ENCODE results near the gene DIO3.
"Not testable (repeated sequence)": the region's sequence is repeated elsewhere in the genome, so short reads cannot be mapped to it uniquely, and the experiment has no call there.

The DIO3 gene

GRCh38 chr14:101547107-101547738, 14.1 kb upstream of the DIO3 start:
- H3K9ac ChIP-seq, result no peak overlapping the region
- H3K36me3 ChIP-seq, result no peaks in the 10 kb centered on the region
- peaks cover 0 to 14% (median 6%) of the 10 kb centered on the region in 11 experiments; a peak in 9 of 22 replicates for H3K9me3 ChIP-seq (replicated peaks in 1 of 11)
- no peak overlapping the region for H3K4me2 ChIP-seq
- no peak overlapping the region for H3K4me3 ChIP-seq
- H4K20me1 ChIP-seq, result no peaks in the 10 kb centered on the region
- peaks cover 6 to 14% (median 10%) of the 10 kb centered on the region in 10 experiments; a peak in 17 of 20 replicates for H3K4me1 ChIP-seq
- H3K27ac ChIP-seq, result no peak overlapping the region
- no peaks in the 10 kb centered on the region for H3K27me3 ChIP-seq
- TF ChIP-seq Cebpa-rat (IDR thresholded peaks at IDR 0.05), result no peak

- peaks cover 0 to 14% (median 6%) of the 10 kb centered on the region in 11 experiments; a peak in 9 of 22 replicates for H3K9me3 ChIP-seq (replicated peaks in 1 of 11)
- H3K27me3 ChIP-seq, result no peaks in the 10 kb centered on the region
- no peaks in the 10 kb centered on the region for H4K20me1 ChIP-seq
- no peak overlapping the region for H3K4me3 ChIP-seq
- no peak overlapping the region for H3K27ac ChIP-seq
- no peaks in the 10 kb centered on the region for H3K36me3 ChIP-seq
- H3K4me2 ChIP-seq, result peak overlapping the region in 6 of 11 experiments; percentile 15 to 50 (median 35); a peak in 7 of 22 replicates
- H3K9ac ChIP-seq, result no peak overlapping the region
- H3K4me1 ChIP-seq, result peaks cover 6 to 14% (median 10%) of the 10 kb centered on the region in 10 experiments; a peak in 17 of 20 replicates
- TF ChIP-seq Cebpa-rat (IDR thresholded peaks at IDR 0.05), result no peak
Measured at GRCh38 chr14:101547961-101548669, 13.2 kb upstream of the DIO3 start.

GRCh38 chr14:101548710-101549109, 12.6 kb upstream of the DIO3 start:
- Histone ChIP-seq H3K9me3 (replicated peaks in 1 of 11) (peaks cover 0 to 8% (median 4%) of the 10 kb centered on the region in 11 experiments; a peak in 9 of 22 replicates), H3K36me3 (no peaks in the 10 kb centered on the region), H4K20me1 (no peaks in the 10 kb centered on the region), H3K4me1 (peaks cover 6 to 14% (median 10%) of the 10 kb centered on the region in 10 experiments; a peak in 17 of 20 replicates), H3K4me3 (no peak overlapping the region), H3K9ac (no peak overlapping the region), H3K27me3 (no peaks in the 10 kb centered on the region), H3K27ac (no peak overlapping the region), H3K4me2 (peak overlapping the region in 9 of 11 experiments; percentile 11 to 50 (median 33); a peak in 11 of 22 replicates)
- TF ChIP-seq Cebpa-rat (IDR thresholded peaks at IDR 0.05), result no peak

GRCh38 chr14:101549154-101549553, 12.1 kb upstream of the DIO3 start:
- Histone ChIP-seq H3K9me3 (replicated peaks in 1 of 11) (peaks cover 0 to 4% (median 0%) of the 10 kb centered on the region in 11 experiments; a peak in 3 of 22 replicates), H3K9ac (no peak overlapping the region)
- no peak for TF ChIP-seq Cebpa-rat (IDR thresholded peaks at IDR 0.05)

GRCh38 chr14:101550202-101550912, 10.9 kb upstream of the DIO3 start:
- not testable (repeated sequence) for H4K20me1 ChIP-seq; H3K4me2 ChIP-seq; H3K9me3 ChIP-seq (replicated peaks in 1 of 11); H3K36me3 ChIP-seq; H3K9ac ChIP-seq; H3K4me3 ChIP-seq; H3K27ac ChIP-seq; H3K27me3 ChIP-seq
- peaks cover 6 to 14% (median 10%) of the 10 kb centered on the region in 10 experiments; a peak in 17 of 20 replicates for H3K4me1 ChIP-seq

More at GRCh38 chr14:101549154-101549553, 12.1 kb upstream of the DIO3 start:
- H3K36me3 ChIP-seq, result no peaks in the 10 kb centered on the region
- H4K20me1 ChIP-seq, result no peaks in the 10 kb centered on the region
- no peaks in the 10 kb centered on the region for H3K27me3 ChIP-seq
- H3K27ac ChIP-seq, result no peak overlapping the region
- H3K4me3 ChIP-seq, result no peak overlapping the region
- H3K4me2 ChIP-seq, result peak overlapping the region in 9 of 11 experiments; percentile 11 to 50 (median 33); a peak in 9 of 22 replicates
- H3K4me1 ChIP-seq, result peaks cover 6 to 14% (median 10%) of the 10 kb centered on the region in 10 experiments; a peak in 17 of 20 replicates

GRCh38 chr14:101551729-101552595, 9.3 kb upstream of the DIO3 start:
- Histone ChIP-seq H3K4me3 (no peak overlapping the region), H3K27ac (no peak overlapping the region)

GRCh38 chr14:101552786-101553231, 8.5 kb upstream of the DIO3 start:
- no peak overlapping the region for H3K4me2 ChIP-seq
- H3K4me3 ChIP-seq, result no peak overlapping the region
- no peak for TF ChIP-seq Cebpa-rat (IDR thresholded peaks at IDR 0.05)
- peaks cover 0 to 8% (median under 1%) of the 10 kb centered on the region in 11 experiments; a peak in 9 of 22 replicates for H3K27me3 ChIP-seq
- H3K4me1 ChIP-seq, result peaks cover 6 to 17% (median 11%) of the 10 kb centered on the region in 10 experiments; a peak in 17 of 20 replicates
- H3K36me3 ChIP-seq, result no peaks in the 10 kb centered on the region
- no peaks in the 10 kb centered on the region for H4K20me1 ChIP-seq
- H3K27ac ChIP-seq, result no peak overlapping the region
- no peaks in the 10 kb centered on the region for H3K9me3 ChIP-seq (replicated peaks in 1 of 11)
- H3K9ac ChIP-seq, result no peak overlapping the region

More at GRCh38 chr14:101551729-101552595, 9.3 kb upstream of the DIO3 start:
- H3K4me2 ChIP-seq, result no peak overlapping the region
- no peak overlapping the region for H3K9ac ChIP-seq
- H4K20me1 ChIP-seq, result no peaks in the 10 kb centered on the region
- no peaks in the 10 kb centered on the region for H3K9me3 ChIP-seq (replicated peaks in 1 of 11)
- no peak for TF ChIP-seq Cebpa-rat (IDR thresholded peaks at IDR 0.05)
- H3K36me3 ChIP-seq, result no peaks in the 10 kb centered on the region
- peaks cover 6 to 16% (median 11%) of the 10 kb centered on the region in 10 experiments; a peak in 17 of 20 replicates for H3K4me1 ChIP-seq
- no peaks in the 10 kb centered on the region for H3K27me3 ChIP-seq

- no peaks in the 10 kb centered on the region for H3K36me3 ChIP-seq
- peaks cover 6 to 13% (median 7%) of the 10 kb centered on the region in 10 experiments; a peak in 16 of 20 replicates for H3K4me1 ChIP-seq
- peaks cover 4 to 12% (median 6%) of the 10 kb centered on the region in 11 experiments; a peak in 21 of 22 replicates for H3K27me3 ChIP-seq
- no peak overlapping the region for H3K9ac ChIP-seq
- no peak overlapping the region for H3K4me2 ChIP-seq
- H3K27ac ChIP-seq, result no peak overlapping the region
- no peak overlapping the region for H3K4me3 ChIP-seq
- H3K9me3 ChIP-seq (replicated peaks in 1 of 11), result no peaks in the 10 kb centered on the region
- peaks cover 0 to 5% (median 0%) of the 10 kb centered on the region in 11 experiments; a peak in 2 of 22 replicates for H4K20me1 ChIP-seq
- TF ChIP-seq Cebpa-rat (IDR thresholded peaks at IDR 0.05), result no peak
Measured at GRCh38 chr14:101553393-101553792, 7.9 kb upstream of the DIO3 start.

Data from BLaER1 treated with 17β-estradiol and CSF1 and Interleukin-3, amounts not matched to agents 10 nM and 100 nM (cell line).